ENCODE data around the gene PCSK6. TPM values are rescaled to one million over a fixed set of nuclear protein-coding genes. Genes with fewer than 3 reads are reported as not detected.

The PCSK6 gene
- total RNA-seq, 1 donor from 2014 or later: 3.7 TPM

DNA sequence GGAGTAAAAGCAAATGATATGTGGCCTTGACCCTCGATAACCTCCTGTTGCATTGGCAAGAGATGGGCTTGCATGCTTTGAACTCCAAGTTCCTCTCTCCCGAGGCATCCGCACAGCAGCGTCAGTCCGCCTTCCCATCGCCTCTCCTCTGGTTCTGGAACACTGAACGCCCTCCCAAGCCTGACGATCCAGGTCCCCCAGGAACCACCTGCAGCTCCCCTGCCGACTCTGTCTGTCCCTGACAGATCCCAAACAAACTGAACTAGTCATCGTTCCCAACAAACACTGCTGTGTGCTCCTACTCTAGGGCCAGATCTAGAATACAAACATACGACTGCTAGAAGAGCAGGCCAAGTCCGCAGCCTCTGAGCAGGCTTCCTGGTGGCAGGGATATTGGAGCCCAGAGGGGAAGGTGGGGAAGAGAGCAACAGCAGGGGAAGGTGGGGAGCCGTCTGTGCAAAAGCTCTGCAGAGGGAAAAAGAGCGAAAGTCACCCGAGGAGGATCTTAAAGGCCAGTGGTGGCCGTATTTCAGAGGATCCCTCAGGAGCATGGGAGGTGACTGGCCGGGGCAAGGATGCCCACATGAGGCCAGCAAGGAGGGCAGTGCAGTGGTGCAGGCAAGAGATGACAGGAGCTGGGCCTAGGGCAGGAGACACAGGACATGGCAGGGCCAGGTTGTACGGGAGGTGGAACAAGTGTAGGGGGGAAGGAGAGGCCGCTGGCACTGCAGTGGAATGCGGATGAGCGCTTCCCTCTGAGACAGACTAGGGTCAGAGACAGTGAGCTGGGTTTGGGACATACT lies 50.8 kb downstream of the PCSK6 start:
- DNase-seq (ENCODE audit: low read depth): no peak
- H3K4me3 ChIP-seq (ENCODE audit: low read depth, low read length): no peak overlapping the region
- TF ChIP-seq, protein P1, sequence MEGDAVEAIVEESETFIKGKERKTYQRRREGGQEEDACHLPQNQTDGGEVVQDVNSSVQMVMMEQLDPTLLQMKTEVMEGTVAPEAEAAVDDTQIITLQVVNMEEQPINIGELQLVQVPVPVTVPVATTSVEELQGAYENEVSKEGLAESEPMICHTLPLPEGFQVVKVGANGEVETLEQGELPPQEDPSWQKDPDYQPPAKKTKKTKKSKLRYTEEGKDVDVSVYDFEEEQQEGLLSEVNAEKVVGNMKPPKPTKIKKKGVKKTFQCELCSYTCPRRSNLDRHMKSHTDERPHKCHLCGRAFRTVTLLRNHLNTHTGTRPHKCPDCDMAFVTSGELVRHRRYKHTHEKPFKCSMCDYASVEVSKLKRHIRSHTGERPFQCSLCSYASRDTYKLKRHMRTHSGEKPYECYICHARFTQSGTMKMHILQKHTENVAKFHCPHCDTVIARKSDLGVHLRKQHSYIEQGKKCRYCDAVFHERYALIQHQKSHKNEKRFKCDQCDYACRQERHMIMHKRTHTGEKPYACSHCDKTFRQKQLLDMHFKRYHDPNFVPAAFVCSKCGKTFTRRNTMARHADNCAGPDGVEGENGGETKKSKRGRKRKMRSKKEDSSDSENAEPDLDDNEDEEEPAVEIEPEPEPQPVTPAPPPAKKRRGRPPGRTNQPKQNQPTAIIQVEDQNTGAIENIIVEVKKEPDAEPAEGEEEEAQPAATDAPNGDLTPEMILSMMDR (conservative IDR thresholded peaks at IDR 0.05; ENCODE audit: low read depth, low read length): no peak

DNA sequence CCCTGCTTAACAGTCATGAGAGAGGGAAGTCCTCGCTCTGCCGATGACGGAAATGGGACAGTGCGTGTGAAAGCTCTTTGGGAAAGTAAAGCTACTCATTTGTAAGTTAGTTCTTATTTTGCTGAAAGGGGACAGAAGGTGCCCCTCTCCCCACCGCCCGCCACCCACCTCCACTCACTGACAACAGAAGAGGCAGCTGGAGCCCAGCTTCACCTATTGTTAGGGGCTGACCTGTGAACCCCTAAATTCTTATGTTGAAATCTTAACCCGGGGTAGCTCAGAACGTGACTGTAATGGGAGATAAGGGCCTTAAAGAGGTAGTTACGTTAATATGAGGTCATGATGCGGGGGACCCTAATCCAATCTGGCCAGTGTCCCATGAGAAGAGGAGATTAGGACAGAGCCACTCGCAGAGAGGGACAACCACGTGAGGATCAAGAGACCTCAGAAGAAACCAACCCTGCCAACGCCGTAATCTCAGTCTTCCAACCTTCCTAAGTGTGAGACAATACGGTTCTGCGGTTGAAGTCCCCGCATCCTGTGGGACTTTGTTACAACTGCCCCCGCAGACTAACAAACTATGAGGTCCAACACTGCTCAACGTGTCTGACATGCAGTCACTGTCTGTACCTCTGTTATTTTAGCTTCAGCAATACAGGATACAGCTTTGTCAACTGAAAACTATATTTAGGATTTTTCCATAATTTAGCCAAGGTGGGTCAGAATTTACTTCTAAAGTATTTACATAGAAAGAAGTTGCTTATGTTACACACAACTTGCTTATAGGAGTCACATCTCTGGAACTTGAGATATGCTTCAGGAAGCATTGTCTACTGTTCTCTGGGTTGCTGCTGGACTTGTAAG lies 51.7 kb downstream of the PCSK6 start:
- DNase-seq (ENCODE audit: low read depth): no peak
- TF ChIP-seq, protein P1 (conservative IDR thresholded peaks at IDR 0.05; ENCODE audit: low read depth, low read length): no peak
- H3K4me3 ChIP-seq (ENCODE audit: low read depth, low read length): no peak overlapping the region

DNA sequence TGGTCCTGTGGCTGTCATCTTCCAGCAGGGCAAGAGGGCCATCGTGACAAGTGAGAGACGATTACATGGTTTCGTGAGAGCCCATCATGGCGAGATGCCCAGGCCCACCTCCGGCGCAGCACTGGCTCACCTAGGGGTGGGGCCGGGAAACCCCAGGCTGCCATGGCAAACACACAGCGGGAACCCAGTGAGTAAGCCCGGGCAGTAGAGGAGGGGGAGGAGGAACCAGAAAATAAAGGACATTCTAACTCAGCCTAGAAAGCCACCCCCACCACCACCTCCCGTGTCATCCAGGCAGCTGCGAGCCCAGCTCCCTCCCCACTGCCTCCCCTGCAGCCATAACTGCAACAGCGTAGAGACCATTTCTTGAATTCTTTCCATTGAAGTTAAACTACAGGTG lies 52.3 kb downstream of the PCSK6 start:
- no peak for DNase-seq (ENCODE audit: low read depth)
- no peak overlapping the region for H3K4me3 ChIP-seq (ENCODE audit: low read depth, low read length)
- TF ChIP-seq, protein P1 (conservative IDR thresholded peaks at IDR 0.05; ENCODE audit: low read depth, low read length): no peak

DNA sequence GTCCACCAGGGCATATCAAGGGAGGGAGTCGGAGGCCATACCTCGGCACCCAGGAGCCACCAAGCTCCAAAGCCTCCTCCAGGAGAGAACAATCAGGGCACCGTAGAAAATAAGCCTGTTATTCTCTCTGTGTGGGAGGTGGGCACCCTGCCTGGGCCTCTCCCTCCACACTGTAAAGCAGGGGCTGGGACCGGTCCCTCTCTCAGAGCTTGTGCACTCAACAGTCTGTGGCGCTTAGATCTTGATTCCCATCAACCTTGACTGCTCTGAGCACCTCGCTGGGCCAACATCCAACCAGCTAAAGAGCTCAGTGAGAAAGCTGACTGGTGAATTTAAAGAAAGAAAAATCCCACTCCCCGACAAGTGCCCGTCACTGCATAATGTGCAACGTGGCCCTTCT lies 53.0 kb downstream of the PCSK6 start:
- TF ChIP-seq, protein P1 (conservative IDR thresholded peaks at IDR 0.05; ENCODE audit: low read depth, low read length): no peak
- no peak for DNase-seq (ENCODE audit: low read depth)
- H3K4me3 ChIP-seq (ENCODE audit: low read depth, low read length): no peak overlapping the region

DNA sequence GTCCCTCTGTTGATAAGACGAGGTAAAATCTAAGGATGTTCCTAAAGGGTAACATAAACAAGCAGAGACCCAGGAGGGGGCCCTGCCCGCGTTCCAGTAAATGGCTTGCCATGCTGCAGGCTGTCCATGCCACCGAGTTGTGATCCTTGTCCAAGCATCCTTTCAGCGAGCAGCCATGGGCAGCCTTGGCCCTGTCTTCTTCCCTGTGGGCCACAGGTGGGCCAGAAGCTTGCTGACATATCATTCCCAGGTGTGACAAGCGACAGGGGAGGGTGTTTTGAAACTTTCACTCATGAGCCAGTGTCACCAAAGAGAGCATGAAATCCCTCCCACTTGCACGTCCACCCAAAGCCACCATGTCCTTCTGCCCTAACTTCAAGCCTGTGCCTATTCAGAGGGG lies 53.7 kb downstream of the PCSK6 start:
- H3K4me3 ChIP-seq (ENCODE audit: low read depth, low read length): no peak overlapping the region
- TF ChIP-seq, protein P1 (conservative IDR thresholded peaks at IDR 0.05; ENCODE audit: low read depth, low read length): no peak
- no peak for DNase-seq (ENCODE audit: low read depth)

DNA sequence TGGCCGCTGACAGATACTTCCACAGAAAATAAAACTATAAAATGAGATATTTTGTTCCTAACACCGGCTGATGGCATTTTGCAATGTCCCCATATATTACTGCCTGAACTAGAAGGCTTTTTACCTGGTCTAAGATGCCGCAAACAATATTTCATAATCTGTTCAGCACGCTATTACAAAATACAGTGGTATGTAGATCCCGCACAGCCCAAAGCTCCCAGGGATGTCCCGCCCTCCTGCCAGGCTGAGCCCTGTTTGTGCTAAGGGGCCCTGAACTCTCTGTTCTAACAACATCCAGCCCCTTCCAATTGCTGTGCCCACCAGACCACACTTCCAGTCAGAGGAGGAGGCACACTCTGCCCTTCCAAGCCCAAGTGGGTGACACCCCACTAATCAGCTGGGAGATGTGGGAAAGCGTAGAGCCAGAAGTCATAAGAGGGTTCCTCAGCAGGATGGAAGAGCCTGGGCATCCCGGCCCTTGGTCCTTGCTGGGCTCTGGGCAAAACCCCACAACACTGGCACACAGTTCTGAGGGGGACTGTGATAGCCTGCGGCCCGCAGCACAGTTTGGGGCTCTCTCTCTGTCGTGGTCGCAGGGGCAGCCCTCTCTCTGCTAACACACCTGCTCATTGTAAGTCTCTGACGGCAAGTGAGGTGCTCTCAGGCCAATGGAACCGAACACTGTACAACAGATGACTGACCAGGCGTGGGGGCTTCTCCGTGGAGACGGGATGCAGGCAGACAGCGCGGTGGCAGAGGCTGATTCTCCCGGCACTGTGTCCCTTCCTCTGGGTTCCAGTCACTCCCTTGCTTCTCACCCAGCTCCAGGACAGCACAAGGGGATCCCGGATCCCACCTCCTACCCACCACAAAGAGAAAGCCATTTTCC lies 55.2 kb downstream of the PCSK6 start:
- DNase-seq (ENCODE audit: low read depth): no peak
- TF ChIP-seq, protein P1 (conservative IDR thresholded peaks at IDR 0.05; ENCODE audit: low read depth, low read length): no peak
- H3K4me3 ChIP-seq (ENCODE audit: low read depth, low read length): no peak overlapping the region
